H9 (cell line): ENCODE measurements around the gene TFF1. TPM values are rescaled to one million over a fixed set of nuclear protein-coding genes. Genes with fewer than 3 reads are reported as not detected.

Experiments used
- DNase-seq: peaks from one replicate; pipeline ENCODE4 v3.0.0-alpha.2; 2017
- H2AFZ ChIP-seq: one replicate; pipeline ENCODE4 v1.6.1; 2013; ENCODE audit warnings: mild to moderate bottlenecking, low read length, control low read depth, moderate library complexity
- H2AK5ac ChIP-seq: 2 replicates; pipeline ENCODE4 v1.6.1; 2013; ENCODE audit warnings: low read length, control low read depth, mixed read lengths; ENCODE audit not compliant: insufficient read length
- H2BK120ac ChIP-seq: one replicate; pipeline ENCODE4 v1.6.1; 2013; ENCODE audit warnings: low read depth, mild to moderate bottlenecking, low read length, control low read depth, inconsistent platforms; ENCODE audit not compliant: poor library complexity, severe bottlenecking
- H2BK12ac ChIP-seq: 2 replicates; pipeline ENCODE4 v1.6.1; 2013; ENCODE audit warnings: low read length, control low read depth, mixed read lengths, low read depth; ENCODE audit not compliant: insufficient read length
- H2BK15ac ChIP-seq: 2 replicates; pipeline ENCODE4 v1.6.1; 2013; ENCODE audit warnings: low read depth, low read length, control low read depth
- H2BK20ac ChIP-seq: one replicate; pipeline ENCODE4 v1.6.1; 2013; ENCODE audit warnings: low read depth, mild to moderate bottlenecking, low read length, control low read depth, inconsistent platforms; ENCODE audit not compliant: poor library complexity, severe bottlenecking
- H2BK5ac ChIP-seq: 2 replicates; pipeline ENCODE4 v1.6.1; 2013; ENCODE audit warnings: low read length, control low read depth, mixed read lengths; ENCODE audit not compliant: insufficient read length
- H3K14ac ChIP-seq: 2 replicates; pipeline ENCODE4 v1.6.1; 2013; ENCODE audit warnings: low read length, control low read depth; ENCODE audit not compliant: insufficient read depth
- H3K18ac ChIP-seq: 2 replicates; pipeline ENCODE4 v1.6.1; 2013; ENCODE audit warnings: low read depth, mild to moderate bottlenecking, mixed read lengths, low read length, control low read depth; ENCODE audit not compliant: insufficient read length
- H3K23ac ChIP-seq: 2 replicates; pipeline ENCODE4 v1.6.1; 2013; ENCODE audit warnings: low read length, control low read depth, mixed read lengths, low read depth; ENCODE audit not compliant: insufficient read length
- H3K23me2 ChIP-seq: 2 replicates; pipeline ENCODE4 v1.6.1; 2013; ENCODE audit warnings: low read depth, mild to moderate bottlenecking, mixed read lengths, low read length, control low read depth; ENCODE audit not compliant: insufficient read length, poor library complexity, severe bottlenecking
- H3K27ac ChIP-seq: 2 replicates; pipeline ENCODE4 v1.5.1; 2013; ENCODE audit warnings: low read length, control low read depth, mixed read lengths, low read depth; ENCODE audit not compliant: insufficient read length
- H3K27me3 ChIP-seq: 2 replicates; pipeline ENCODE4 v1.6.1; 2013; ENCODE audit warnings: low read length, control low read depth, inconsistent platforms; ENCODE audit not compliant: insufficient read depth
- H3K4ac ChIP-seq: 2 replicates; pipeline ENCODE4 v1.6.1; 2013; ENCODE audit warnings: low read depth, mild to moderate bottlenecking, control low read depth, inconsistent platforms, low read length, moderate library complexity
- H3K4me1 ChIP-seq: 2 replicates; pipeline ENCODE4 v1.6.1; 2013; ENCODE audit warnings: low read length, control low read depth, inconsistent platforms; ENCODE audit not compliant: insufficient read depth
- H3K4me2 ChIP-seq: 2 replicates; pipeline ENCODE4 v1.6.1; 2013; ENCODE audit warnings: low read length, control low read depth, mixed read lengths; ENCODE audit not compliant: insufficient read length, insufficient read depth
- H3K56ac ChIP-seq: 2 replicates; pipeline ENCODE4 v1.6.1; 2013; ENCODE audit warnings: low read depth, mild to moderate bottlenecking, mixed read lengths, low read length, control low read depth; ENCODE audit not compliant: insufficient read length
- H3K79me1 ChIP-seq: 2 replicates; pipeline ENCODE4 v1.6.1; 2013; ENCODE audit warnings: low read depth, mild to moderate bottlenecking, moderate library complexity, low read length, control low read depth, inconsistent platforms; ENCODE audit not compliant: insufficient read depth, poor library complexity, severe bottlenecking
- H3K79me2 ChIP-seq: 2 replicates; pipeline ENCODE4 v1.6.1; 2013; ENCODE audit warnings: low read length, control low read depth, inconsistent platforms; ENCODE audit not compliant: insufficient read depth
- H3K9ac ChIP-seq: 2 replicates; pipeline ENCODE4 v1.6.1; 2013; ENCODE audit warnings: low read length, control low read depth, mixed read lengths; ENCODE audit not compliant: insufficient read length; ENCODE audit errors: extremely low read depth
- H3K9me3 ChIP-seq: one replicate; pipeline ENCODE4 v1.6.1; 2013; ENCODE audit warnings: low read depth, low read length, inconsistent platforms; ENCODE audit not compliant: control insufficient read depth
- H3T11ph ChIP-seq: one replicate; pipeline ENCODE4 v1.6.1; 2013; ENCODE audit warnings: mild to moderate bottlenecking, low read length, control low read depth, inconsistent platforms
- H4K20me1 ChIP-seq: one replicate; pipeline ENCODE4 v1.6.1; 2013; ENCODE audit not compliant: control insufficient read depth, insufficient read length, insufficient read depth
- H4K5ac ChIP-seq: 2 replicates; pipeline ENCODE4 v1.6.1; 2013; ENCODE audit warnings: low read depth, mild to moderate bottlenecking, mixed read lengths, low read length, control low read depth; ENCODE audit not compliant: insufficient read length
- H4K8ac ChIP-seq: replicated peaks from 2 replicates; pipeline ENCODE4 v1.6.1; 2013; ENCODE audit warnings: low read length, control low read depth, mixed read lengths, low read depth; ENCODE audit not compliant: insufficient read length
- H4K91ac ChIP-seq: 2 replicates; pipeline ENCODE4 v1.6.1; 2013; ENCODE audit warnings: low read depth, mild to moderate bottlenecking, moderate library complexity, mixed read lengths, low read length, control low read depth; ENCODE audit not compliant: insufficient read length
- H3K27ac Mint-ChIP-seq, 3 experiments: 2 replicates in 2 of 3; 3 replicates in 1 of 3; pipeline ENCODE4 v1.8.0; 2020 to 2021; ENCODE audit warnings: mixed read lengths in 3 of 3, mild to moderate bottlenecking in 1 of 3, moderate library complexity in 1 of 3
- H3K27me3 Mint-ChIP-seq: 2 replicates; pipeline ENCODE4 v1.8.0; 2021; ENCODE audit warnings: low read depth, mild to moderate bottlenecking, moderate library complexity, mixed read lengths
- H3K36me3 Mint-ChIP-seq, 3 experiments: 2 replicates in 2 of 3; 3 replicates in 1 of 3; pipeline ENCODE4 v1.8.0; 2020 to 2021; ENCODE audit warnings: low read depth in 3 of 3, mixed read lengths in 3 of 3; ENCODE audit not compliant: insufficient read depth in 1 of 3
- H3K4me1 Mint-ChIP-seq, 2 experiments: 2 replicates each; pipeline ENCODE4 v1.8.0; 2020; ENCODE audit warnings: mixed read lengths in 2 of 2
- H3K4me3 Mint-ChIP-seq, 2 experiments: 2 replicates in 1 of 2; 3 replicates in 1 of 2; pipeline ENCODE4 v1.8.0; 2020 to 2021; ENCODE audit warnings: mild to moderate bottlenecking in 2 of 2, mixed read lengths in 2 of 2, moderate library complexity in 1 of 2
- H3K9me3 Mint-ChIP-seq, 2 experiments: 2 replicates in 1 of 2; 3 replicates in 1 of 2; pipeline ENCODE4 v1.8.0; 2020; ENCODE audit warnings: mild to moderate bottlenecking in 2 of 2, mixed read lengths in 2 of 2, moderate library complexity in 1 of 2
- WGBS: extraction: QIAGEN DNeasy Blood & Tissue Kit; methylation state at CpG from one replicate; pipeline ENCODE4 v1.1.7; 2013; ENCODE audit warnings: missing lambda C conversion rate, low lambda C conversion rate, mixed read lengths; ENCODE audit not compliant: insufficient read length; ENCODE audit errors: extremely low coverage; 5-methylcytosine and 5-hydroxymethylcytosine counted together
- total RNA-seq: library from RNA; stranded (reverse); gene quantifications from 2 replicates; pipeline ENCODE4 v1.2.1, GENCODE V29; 2021
- TF ChIP-seq, protein P1 (sequence below): fragments of 200-600 bp; sonication (generic); conservative IDR thresholded peaks from 3 replicates; pipeline ENCODE4 v1.8.0; 2021; ENCODE audit warnings: antibody characterized with exemption, mild to moderate bottlenecking

TFF1 gene
- total RNA-seq, 1 experiment from 2014 or later: not detected

DNA sequence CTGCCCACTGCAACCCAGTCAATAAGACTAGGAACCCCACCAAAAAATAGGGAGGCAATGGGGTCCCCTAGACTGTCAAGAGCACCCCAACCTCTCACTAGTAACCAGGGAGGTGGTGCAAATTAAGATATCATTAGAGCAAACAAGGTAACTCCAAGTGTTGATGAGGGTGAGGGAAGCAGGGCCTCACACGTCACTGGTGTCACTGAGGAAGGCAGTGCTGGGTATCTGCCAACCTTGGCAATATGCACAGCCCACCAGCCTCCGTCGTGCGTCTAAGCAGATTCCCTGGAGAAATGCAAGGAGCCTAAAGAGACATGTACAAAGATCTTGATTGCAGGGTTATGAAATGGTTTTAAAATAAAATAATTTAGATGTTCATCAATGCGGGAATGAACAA, 41.1 kb upstream of the TFF1 start:
- H3K27me3 Mint-ChIP-seq: peaks cover 5% of the 10 kb centered on the region

More for the DNA sequence above, 41.1 kb upstream of the TFF1 start:
- H3K56ac ChIP-seq: no peak overlapping the region
- H3K4me2 ChIP-seq: no peak overlapping the region
- no peaks in the 10 kb centered on the region for H3K36me3 Mint-ChIP-seq
- no peak overlapping the region for H3K27ac Mint-ChIP-seq
- no peak overlapping the region for H3K23ac ChIP-seq
- H3K4me1 Mint-ChIP-seq: peaks cover 2 to 12% of the 10 kb centered on the region in 2 experiments
- no peak overlapping the region for H2BK120ac ChIP-seq
- H3K9me3 ChIP-seq: no peaks in the 10 kb centered on the region
- no peaks in the 10 kb centered on the region for H3K79me2 ChIP-seq
- H3K9ac ChIP-seq: no peak overlapping the region
- H3K4me1 ChIP-seq: no peaks in the 10 kb centered on the region
- H3T11ph ChIP-seq: no peak overlapping the region
- H3K18ac ChIP-seq: no peak overlapping the region
- no CpG with 5 or more reads among the region's 5 CpGs for WGBS
- no peaks in the 10 kb centered on the region for H3K79me1 ChIP-seq
- H3K23me2 ChIP-seq: no peaks in the 10 kb centered on the region
- H4K8ac ChIP-seq: no peak overlapping the region
- H3K27me3 ChIP-seq: no peaks in the 10 kb centered on the region
- no peak overlapping the region for H2AK5ac ChIP-seq
- no peak overlapping the region for H4K5ac ChIP-seq
- no peak overlapping the region for H2BK12ac ChIP-seq
- H4K20me1 ChIP-seq: no peaks in the 10 kb centered on the region
- H2BK5ac ChIP-seq: no peak overlapping the region
- no peak overlapping the region for H3K4me3 Mint-ChIP-seq
- H3K27ac ChIP-seq: no peak overlapping the region
- no peak overlapping the region for H3K14ac ChIP-seq
- H4K91ac ChIP-seq: no peak overlapping the region
- no peak overlapping the region for H2BK20ac ChIP-seq
- TF ChIP-seq, protein P1, sequence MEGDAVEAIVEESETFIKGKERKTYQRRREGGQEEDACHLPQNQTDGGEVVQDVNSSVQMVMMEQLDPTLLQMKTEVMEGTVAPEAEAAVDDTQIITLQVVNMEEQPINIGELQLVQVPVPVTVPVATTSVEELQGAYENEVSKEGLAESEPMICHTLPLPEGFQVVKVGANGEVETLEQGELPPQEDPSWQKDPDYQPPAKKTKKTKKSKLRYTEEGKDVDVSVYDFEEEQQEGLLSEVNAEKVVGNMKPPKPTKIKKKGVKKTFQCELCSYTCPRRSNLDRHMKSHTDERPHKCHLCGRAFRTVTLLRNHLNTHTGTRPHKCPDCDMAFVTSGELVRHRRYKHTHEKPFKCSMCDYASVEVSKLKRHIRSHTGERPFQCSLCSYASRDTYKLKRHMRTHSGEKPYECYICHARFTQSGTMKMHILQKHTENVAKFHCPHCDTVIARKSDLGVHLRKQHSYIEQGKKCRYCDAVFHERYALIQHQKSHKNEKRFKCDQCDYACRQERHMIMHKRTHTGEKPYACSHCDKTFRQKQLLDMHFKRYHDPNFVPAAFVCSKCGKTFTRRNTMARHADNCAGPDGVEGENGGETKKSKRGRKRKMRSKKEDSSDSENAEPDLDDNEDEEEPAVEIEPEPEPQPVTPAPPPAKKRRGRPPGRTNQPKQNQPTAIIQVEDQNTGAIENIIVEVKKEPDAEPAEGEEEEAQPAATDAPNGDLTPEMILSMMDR: no peak
- H2AFZ ChIP-seq: no peak overlapping the region
- no peak overlapping the region for H2BK15ac ChIP-seq
- no peak for DNase-seq
- no peak overlapping the region for H3K4ac ChIP-seq
- no peaks in the 10 kb centered on the region for H3K9me3 Mint-ChIP-seq
